Hypothalamus (tissue), 51 donors: ENCODE results near the gene ARIH2.

Experiments
- DNase-seq, 51 donors: peaks; one replicate each; lab custom pipeline; 2025; lab: John Stamatoyannopoulos, UW

Gene ARIH2

GRCh38 chr3:48928679-48929078 is 10.0 kb downstream of the ARIH2 start:
- no peak for DNase-seq

GRCh38 chr3:48929358-48930035 is 10.9 kb downstream of the ARIH2 start:
- DNase-seq: no peak

- DNase-seq: no peak
Observed at GRCh38 chr3:48930590-48930989, 11.9 kb downstream of the ARIH2 start.

GRCh38 chr3:48931944-48932580 is 13.4 kb downstream of the ARIH2 start:
- DNase-seq: no peak

GRCh38 chr3:48934333-48934991 is 15.8 kb downstream of the ARIH2 start:
- DNase-seq: no peak

GRCh38 chr3:48935530-48935929 is 16.9 kb downstream of the ARIH2 start:
- no peak for DNase-seq

GRCh38 chr3:48938156-48938555 is 19.5 kb downstream of the ARIH2 start:
- DNase-seq: no peak

- no peak for DNase-seq
Observed at GRCh38 chr3:48938689-48939088, 20.0 kb downstream of the ARIH2 start.

- DNase-seq: no peak
Observed at GRCh38 chr3:48945432-48945831, 26.8 kb downstream of the ARIH2 start.

GRCh38 chr3:48945891-48946549 is 27.4 kb downstream of the ARIH2 start:
- no peak for DNase-seq

GRCh38 chr3:48949376-48949717 is 30.7 kb downstream of the ARIH2 start:
- DNase-seq: no peak

- peak in 1 of 51 donors; percentile 49 for DNase-seq
Observed at GRCh38 chr3:48950051-48950450, 31.4 kb downstream of the ARIH2 start.

- no peak for DNase-seq
Observed at GRCh38 chr3:48951764-48952163, 33.1 kb downstream of the ARIH2 start.

- DNase-seq: peak in 6 of 51 donors; percentile 3 to 22 (median 7)
Observed at GRCh38 chr3:48952510-48953118, 34.0 kb downstream of the ARIH2 start.

GRCh38 chr3:48957006-48957705 is 38.5 kb downstream of the ARIH2 start:
- no peak for DNase-seq

- no peak for DNase-seq
Observed at GRCh38 chr3:48960841-48961413, 42.3 kb downstream of the ARIH2 start.

GRCh38 chr3:48962340-48962739 is 43.7 kb downstream of the ARIH2 start:
- peak in 1 of 51 donors; percentile 7 for DNase-seq

GRCh38 chr3:48962939-48963338 is 44.3 kb downstream of the ARIH2 start:
- DNase-seq: peak in 1 of 51 donors; percentile 5

GRCh38 chr3:48963591-48963990 is 44.9 kb downstream of the ARIH2 start:
- no peak for DNase-seq

- DNase-seq: no peak
Observed at GRCh38 chr3:48966367-48966766, 47.7 kb downstream of the ARIH2 start.
